ENCODE results near the gene EEF1E1. TPM values are rescaled to one million over a fixed set of nuclear protein-coding genes. Genes with fewer than 3 reads are reported as not detected.
A peak's percentile ranks its signal among the peaks of the same experiment; 100 is the strongest.

The EEF1E1 gene
- polyA plus RNA-seq, 3 donors, result 14.6 to 42.2 (median 26.2) TPM

- Mint-ChIP-seq H3K4me1 (peaks cover 15% of the 10 kb centered on the region), H3K27ac (no peak overlapping the region), H3K9me3 (peaks cover 2 to 9% (median 3%) of the 10 kb centered on the region in 7 donors), H3K4me3 (no peak overlapping the region), H3K36me3 (no peaks in the 10 kb centered on the region), H3K27me3 (ENCODE audit: low read depth in 3 of 3) (peaks cover 2 to 9% (median 6%) of the 10 kb centered on the region in 3 donors)
- intact Hi-C loops (cut with micrococcal nuclease), result no loop called here
- Histone ChIP-seq H3K4me3 (replicated peaks in 1 of 3; ENCODE audit: low read depth in 2 of 3, low read length in 3 of 3) (no peak overlapping the region), H3K9me3 (replicated peaks in 1 of 2; ENCODE audit: control insufficient read depth in 1 of 2, insufficient read depth in 1 of 2, low read length in 2 of 2) (no peaks in the 10 kb centered on the region), H3K27me3 (ENCODE audit: control insufficient read depth in 2 of 2, insufficient read depth in 2 of 2, low read length in 2 of 2) (no peaks in the 10 kb centered on the region), H4K20me1 (ENCODE audit: insufficient read depth, low read length) (no peaks in the 10 kb centered on the region), H3K9ac (ENCODE audit: insufficient read depth, low read length, poor library complexity, severe bottlenecking) (no peak overlapping the region), H3K4me1 (ENCODE audit: control insufficient read depth in 1 of 2, insufficient read depth in 2 of 2, low read length in 2 of 2) (peaks cover 6 to 11% of the 10 kb centered on the region in 2 donors), H3K27ac (ENCODE audit: low read depth in 1 of 2, low read length in 2 of 2) (no peak overlapping the region), H3K4me2 (replicated peaks; ENCODE audit: extremely low read depth, low read length, poor library complexity, severe bottlenecking) (no peak overlapping the region), H2AFZ (ENCODE audit: insufficient read depth, low read depth, low read length, poor library complexity, severe bottlenecking) (no peak overlapping the region), H3K79me2 (ENCODE audit: insufficient read depth, low read length) (peaks cover 14% of the 10 kb centered on the region), H3K36me3 (replicated peaks in 1 of 2; ENCODE audit: control insufficient read depth in 1 of 2, insufficient read depth in 2 of 2, low read length in 2 of 2) (no peaks in the 10 kb centered on the region)
- no peak for DNase-seq
- TF ChIP-seq CTCF (IDR thresholded peaks at IDR 0.05), result no peak
Observed at GRCh38 chr6:8105791-8106190, 3.4 kb upstream of the EEF1E1 start.

DNA sequence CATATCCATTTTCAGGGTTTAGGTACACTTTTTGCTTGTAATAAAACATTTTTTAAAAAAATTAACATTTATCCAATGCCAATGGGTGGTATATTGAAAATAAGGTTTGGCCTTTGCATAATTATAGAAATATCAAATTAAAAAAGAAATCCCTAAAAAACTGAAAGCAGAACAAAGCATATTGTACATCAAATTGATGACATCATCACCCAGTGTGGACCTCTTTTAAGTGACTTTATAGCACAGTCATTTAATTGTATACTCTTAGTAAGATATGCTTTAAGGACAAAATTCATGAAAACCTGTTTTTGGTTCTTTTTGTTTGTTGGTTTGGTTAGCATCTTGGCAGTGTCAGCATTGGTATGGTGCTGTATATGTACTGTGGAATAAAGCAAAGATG, 1.4 kb upstream of the EEF1E1 start:
- no peak overlapping the region for H3K4me3 Mint-ChIP-seq
- intact Hi-C loops (cut with micrococcal nuclease), result loop anchor here (2.0 to 5.0 kb wide), 2 partner anchors 39 to 41 kb away; partner anchors contain the start of gene BLOC1S5 (in 2 of the 2)

More for the DNA sequence above, 1.4 kb upstream of the EEF1E1 start:
- H3K4me1 ChIP-seq (ENCODE audit: control insufficient read depth in 1 of 2, insufficient read depth in 2 of 2, low read length in 2 of 2), result peaks cover 9 to 19% of the 10 kb centered on the region in 2 donors
- H3K27ac ChIP-seq (ENCODE audit: low read depth in 1 of 2, low read length in 2 of 2), result no peak overlapping the region
- DNase-seq, result no peak
- no peak overlapping the region for H3K9ac ChIP-seq (ENCODE audit: insufficient read depth, low read length, poor library complexity, severe bottlenecking)
- TF ChIP-seq CTCF (IDR thresholded peaks at IDR 0.05), result no peak
- Mint-ChIP-seq H3K9me3 (peaks cover 2 to 9% (median 3%) of the 10 kb centered on the region in 7 donors), H3K27me3 (ENCODE audit: low read depth in 3 of 3) (peaks cover 2 to 5% (median 3%) of the 10 kb centered on the region in 3 donors), H3K4me1 (peaks cover 24% of the 10 kb centered on the region), H3K27ac (no peak overlapping the region), H3K36me3 (peaks cover under 1 to 2% of the 10 kb centered on the region in 2 donors)
- no peak overlapping the region for H3K4me3 ChIP-seq (replicated peaks in 1 of 3; ENCODE audit: low read depth in 2 of 3, low read length in 3 of 3)
- no peaks in the 10 kb centered on the region for H3K27me3 ChIP-seq (ENCODE audit: control insufficient read depth in 2 of 2, insufficient read depth in 2 of 2, low read length in 2 of 2)
- H2AFZ ChIP-seq (ENCODE audit: insufficient read depth, low read depth, low read length, poor library complexity, severe bottlenecking), result peak overlapping the region; percentile 4
- peaks cover 35% of the 10 kb centered on the region for H3K79me2 ChIP-seq (ENCODE audit: insufficient read depth, low read length)
- no peaks in the 10 kb centered on the region for H3K9me3 ChIP-seq (replicated peaks in 1 of 2; ENCODE audit: control insufficient read depth in 1 of 2, insufficient read depth in 1 of 2, low read length in 2 of 2)
- H3K4me2 ChIP-seq (replicated peaks; ENCODE audit: extremely low read depth, low read length, poor library complexity, severe bottlenecking), result no peak overlapping the region
- H3K36me3 ChIP-seq (replicated peaks in 1 of 2; ENCODE audit: control insufficient read depth in 1 of 2, insufficient read depth in 2 of 2, low read length in 2 of 2), result peaks cover 0 to 4% of the 10 kb centered on the region in 2 donors
- no peaks in the 10 kb centered on the region for H4K20me1 ChIP-seq (ENCODE audit: insufficient read depth, low read length)
